HG02623 (cell line): ENCODE results near the gene CAPN3.
"Not testable (repeated sequence)": the region's sequence is repeated elsewhere in the genome, so short reads cannot be mapped to it uniquely, and the experiment has no call there.

ENCODE experiments used
- ATAC-seq: cut with Tn5 transposase; IDR thresholded peaks from one replicate; pipeline ENCODE4 v1.9.1; 2021; ENCODE audit warnings: moderate library complexity; ENCODE audit not compliant: unreplicated experiment

The CAPN3 gene

DNA sequence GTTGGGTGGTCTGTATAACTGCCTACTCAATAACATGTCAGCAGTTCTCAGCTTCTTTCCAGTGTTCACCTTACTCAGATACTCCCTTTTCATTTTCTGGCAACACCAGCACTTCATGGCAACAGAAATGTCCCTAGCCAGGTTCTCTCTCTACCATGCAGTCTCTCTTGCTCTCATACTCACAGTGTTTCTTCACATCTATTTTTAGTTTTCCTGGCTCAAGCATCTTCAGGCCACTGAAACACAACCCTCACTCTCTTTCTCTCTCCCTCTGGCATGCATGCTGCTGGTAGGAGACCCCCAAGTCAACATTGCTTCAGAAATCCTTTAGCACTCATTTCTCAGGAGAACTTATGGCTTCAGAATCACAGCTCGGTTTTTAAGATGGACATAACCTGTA lies at the start of gene CAPN3:
Gene CAPN3, plus strand, starts transcription at position 253 of the 400 bp plus-strand sequence. CDS start 305 bp downstream, outside the sequence.
- ATAC-seq: no peak

DNA sequence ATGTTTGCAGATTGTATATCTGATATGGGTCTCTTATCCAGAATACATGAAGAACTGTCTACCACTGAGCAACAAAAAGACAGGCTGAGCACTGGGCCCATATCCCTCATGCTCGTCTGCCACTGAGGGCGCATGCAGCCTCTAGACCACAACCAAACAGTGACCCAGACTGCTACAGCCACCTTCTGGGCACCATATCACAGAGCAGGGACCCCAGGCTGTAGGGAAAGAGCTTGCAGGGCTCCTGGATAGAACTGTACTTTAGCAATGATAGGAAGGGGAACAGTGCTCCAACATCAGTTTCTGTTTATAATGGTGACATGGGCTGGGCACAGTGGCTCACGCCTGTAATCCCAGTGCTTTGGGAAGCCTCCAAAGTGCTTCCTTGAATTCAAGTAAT lies 45.8 kb upstream of the CAPN3 start:
- ATAC-seq: no peak

DNA sequence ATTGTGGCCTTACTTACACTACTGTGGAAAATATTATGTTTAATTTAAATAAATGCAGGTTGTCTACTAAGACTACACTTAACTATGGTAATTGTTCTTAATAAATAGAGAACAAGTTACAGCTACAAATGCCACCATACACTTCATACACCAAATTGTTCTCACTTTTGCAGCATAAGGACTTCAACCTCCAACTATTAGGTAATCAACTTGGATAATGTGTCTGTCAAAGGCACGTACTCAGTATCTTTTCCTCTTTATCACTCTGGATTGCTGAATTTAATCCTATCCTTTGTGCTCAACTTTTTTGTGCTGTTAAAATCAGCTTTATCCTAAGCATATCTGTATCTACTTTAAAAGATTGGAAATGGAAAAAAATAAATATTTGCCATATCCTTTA lies 44.5 kb upstream of the CAPN3 start:
- ATAC-seq: no peak

DNA sequence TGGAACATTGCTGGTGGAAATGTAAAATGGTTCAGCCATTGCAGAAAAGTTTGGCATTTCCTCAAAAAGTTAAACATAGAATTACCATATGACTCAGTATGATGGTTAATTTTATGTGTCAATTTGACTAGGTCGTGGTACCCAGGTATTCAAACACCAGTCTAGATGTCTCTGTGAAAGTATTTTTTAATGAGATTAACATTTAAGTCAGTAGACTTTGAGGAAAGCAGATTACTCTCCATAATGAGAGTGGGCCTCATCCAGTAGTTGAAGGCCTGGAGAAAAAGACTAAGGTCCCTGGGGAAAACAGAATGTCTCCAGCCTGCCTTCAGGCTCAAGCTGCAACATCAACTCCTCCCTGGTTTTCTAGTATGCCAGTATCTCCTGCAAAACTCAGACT lies 43.8 kb upstream of the CAPN3 start:
- no peak for ATAC-seq

DNA sequence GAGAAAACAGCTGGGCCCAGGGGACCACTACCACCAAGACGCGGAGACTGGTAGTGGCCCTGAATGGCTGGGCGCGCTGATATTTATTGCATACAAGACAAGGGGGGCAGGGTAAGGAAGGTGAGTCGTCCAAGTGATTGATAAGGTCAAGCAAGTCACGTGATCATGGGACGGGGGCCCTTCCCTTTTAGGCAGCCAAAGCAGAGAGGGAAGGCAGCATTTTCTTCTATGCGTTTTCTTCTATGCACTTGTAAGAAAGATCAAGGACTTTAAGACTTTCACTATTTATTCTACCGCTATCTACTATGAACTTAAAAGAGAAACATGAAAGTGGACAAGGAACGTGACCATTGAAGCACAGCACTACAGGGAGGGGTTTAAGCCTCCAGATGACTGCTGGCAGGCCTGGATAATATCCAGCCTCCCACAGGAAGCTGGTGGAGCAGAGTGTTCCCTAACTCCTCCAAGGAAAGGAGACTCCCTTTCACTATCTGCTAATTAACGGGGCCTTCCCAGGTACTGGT lies 43.0 kb upstream of the CAPN3 start:
- not testable (repeated sequence) for ATAC-seq

DNA sequence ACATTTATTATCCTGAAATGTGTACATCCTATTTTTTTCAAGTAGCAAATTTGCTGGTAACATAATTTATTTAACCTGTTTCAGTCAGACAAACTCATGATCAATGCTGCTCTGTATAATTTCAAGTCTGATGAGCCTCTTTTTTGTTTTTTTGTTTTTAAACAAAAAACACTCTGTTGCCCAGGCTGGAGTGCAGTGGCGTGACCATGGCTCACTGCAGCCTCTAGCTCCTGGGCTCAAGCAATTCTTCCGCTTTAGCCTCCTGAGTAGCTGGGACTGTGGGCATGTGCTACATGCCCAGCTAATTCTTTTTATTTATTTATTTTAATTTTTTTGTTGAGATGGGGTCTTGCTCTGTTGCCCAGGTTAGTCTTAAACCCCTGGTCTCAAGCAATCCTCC lies 40.1 kb upstream of the CAPN3 start:
- no peak for ATAC-seq

DNA sequence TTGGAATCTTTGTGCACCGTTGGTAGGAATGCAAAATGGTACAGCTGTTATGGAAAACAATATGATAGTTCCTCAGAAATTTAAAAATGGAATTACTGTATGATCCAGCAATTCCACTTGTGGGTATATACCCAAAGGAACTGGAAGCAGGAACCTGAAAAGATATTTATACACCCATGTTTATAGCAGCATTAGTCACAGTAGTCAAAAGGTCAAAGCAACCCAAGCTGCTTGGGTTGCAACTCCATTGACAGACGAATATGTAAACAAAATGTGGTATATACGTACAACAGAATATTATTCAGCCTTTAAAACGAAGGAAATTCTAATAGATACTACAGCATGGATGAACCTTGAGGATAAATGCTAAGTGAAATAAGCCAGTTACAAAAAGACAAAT lies 35.0 kb upstream of the CAPN3 start:
- ATAC-seq: no peak

DNA sequence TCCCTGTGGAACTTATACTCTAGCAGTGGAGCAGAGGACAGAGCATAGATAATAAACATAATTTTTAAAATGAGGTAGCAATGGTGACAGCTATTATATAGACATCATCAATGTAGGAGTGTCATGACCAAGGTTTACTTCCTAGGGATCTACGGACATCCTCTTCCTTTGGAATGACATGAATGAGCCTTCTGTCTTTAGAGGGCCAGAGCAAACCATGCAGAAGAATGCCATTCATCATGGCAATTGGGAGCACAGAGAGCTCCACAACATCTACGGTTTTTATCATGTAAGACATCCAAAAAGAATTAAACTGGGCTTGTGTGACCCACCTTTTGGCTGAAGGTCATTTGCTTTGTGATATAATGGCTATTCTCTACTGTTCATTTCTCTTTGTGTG lies 30.1 kb upstream of the CAPN3 start:
- no peak for ATAC-seq

DNA sequence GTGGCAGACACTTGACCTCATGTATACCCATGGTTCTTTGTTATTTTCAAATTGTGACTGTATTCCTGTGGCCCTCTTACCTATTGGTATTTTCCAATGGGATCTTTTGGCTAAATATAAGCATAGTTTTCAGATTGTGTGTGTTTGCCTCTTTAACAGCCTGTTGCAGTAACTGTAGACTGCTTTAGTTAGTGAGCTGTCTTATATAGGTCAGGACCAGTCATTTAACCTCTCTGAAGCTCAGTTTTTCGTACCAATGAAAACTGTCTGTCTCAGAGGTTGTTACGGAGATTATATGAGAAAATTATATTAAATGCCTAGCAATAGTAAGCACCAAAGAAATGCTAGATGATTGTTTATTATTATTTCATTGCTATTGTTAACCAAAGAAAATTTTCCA lies 29.3 kb upstream of the CAPN3 start:
- ATAC-seq: no peak

DNA sequence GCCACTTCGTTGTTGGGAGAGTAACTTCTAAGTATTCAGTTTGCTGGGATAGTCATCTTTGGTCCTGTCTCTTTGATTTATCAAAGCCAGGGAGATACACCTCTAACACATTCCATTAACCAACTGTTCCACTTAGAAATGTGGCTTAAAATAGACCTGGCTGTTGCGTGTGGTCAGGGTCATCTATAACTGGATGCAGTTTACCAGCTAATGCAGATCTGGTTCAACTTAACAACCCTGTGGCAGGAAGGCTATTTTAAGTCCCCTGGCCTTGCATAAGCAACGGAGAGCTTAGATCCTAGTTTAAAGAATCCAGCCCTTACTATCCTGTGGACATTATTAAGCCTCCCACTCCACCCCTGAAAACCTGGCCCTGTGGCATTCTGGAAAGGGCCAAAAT lies 28.1 kb upstream of the CAPN3 start:
- no peak for ATAC-seq

DNA sequence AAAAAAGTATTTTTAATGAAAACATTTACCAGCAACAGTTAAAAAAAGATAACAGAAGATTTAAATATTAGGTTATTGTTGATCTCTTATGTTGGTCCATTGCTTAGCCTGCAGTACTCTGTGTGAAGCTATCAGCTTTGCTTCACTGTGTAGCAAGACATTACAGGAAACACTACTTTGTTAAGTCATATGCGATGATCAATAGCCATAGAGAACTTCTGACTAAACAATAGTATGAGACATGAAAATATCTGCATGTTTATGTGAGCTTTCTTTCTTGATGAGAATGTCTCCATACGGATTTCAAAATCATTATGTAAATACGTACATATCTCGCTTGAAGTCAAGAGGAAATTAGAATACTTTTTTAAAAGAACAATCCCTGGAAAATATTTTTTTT lies 27.0 kb upstream of the CAPN3 start:
- no peak for ATAC-seq

DNA sequence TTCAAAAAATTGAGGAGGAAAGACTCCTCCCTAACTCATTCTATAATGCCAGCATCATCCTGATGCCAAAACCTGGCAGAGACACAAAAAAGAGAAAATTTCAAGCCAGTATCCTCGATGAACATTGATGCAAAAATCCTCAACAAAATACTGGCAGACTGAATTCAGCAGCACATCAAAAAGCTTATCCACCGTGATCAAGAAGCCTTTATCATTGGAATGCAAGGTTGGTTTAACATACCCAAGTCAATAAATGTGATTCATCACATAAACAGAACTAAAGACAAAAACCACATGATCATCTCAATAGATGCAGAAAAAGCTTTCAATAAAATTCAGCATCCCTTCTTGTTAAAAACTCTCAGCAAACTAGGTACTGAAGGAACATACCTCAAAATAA lies 24.2 kb upstream of the CAPN3 start:
- ATAC-seq: no peak

DNA sequence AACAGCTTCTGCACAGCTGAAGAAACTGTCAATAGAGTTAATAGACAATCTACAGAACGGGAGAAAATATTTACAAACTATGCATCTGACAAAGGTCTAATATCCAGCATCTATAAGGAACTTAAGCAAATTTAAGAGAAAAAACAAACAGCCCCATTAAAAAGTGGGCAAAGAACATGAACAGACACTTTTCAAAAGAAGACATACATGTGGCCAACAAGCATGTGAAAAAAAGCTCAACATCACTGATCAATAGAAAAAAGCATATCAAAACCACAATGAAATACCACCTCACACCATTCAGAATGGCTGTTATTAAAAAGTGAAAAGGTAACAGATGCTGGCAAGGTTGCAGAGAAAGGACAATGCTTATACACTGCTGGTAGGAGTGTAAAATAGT lies 22.7 kb upstream of the CAPN3 start:
- not testable (repeated sequence) for ATAC-seq

DNA sequence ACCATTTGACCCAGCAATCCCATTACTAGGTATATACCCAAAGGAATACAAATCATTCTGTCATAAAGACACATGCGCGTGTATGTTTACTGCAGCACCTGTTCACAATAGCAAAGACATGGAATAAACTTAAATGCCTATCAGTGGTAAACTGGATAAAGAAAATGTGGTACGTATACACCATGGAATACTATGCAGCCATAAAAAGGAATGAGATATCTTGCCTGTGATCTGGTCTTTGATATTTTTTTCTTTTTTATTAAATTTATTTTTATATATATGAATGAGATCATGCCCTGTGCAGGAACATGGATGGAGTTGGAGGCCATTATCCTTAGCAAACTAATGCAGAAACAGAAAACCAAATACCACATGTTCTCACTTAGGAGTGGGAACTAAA lies 22.2 kb upstream of the CAPN3 start:
- not testable (repeated sequence) for ATAC-seq

DNA sequence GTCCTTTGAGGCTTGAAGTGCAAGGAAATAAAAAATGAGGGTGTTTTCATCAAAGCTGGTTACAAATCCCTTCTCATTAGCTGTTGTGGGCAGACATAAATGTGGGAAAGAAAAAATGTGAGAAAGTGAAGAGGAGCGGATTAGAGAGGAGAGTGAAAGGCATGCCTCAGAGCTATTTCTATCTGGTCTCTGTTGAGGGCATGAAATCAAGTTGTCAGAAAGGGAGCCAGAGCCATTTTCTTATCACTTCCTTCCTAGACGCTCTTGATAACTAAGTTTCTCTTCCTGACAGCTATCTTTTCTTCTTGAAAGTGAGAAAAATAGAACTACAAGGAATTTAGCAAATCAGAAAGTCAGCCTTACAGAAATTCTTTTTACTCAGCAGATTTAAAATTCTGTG lies 20.8 kb upstream of the CAPN3 start:
- ATAC-seq: no peak

DNA sequence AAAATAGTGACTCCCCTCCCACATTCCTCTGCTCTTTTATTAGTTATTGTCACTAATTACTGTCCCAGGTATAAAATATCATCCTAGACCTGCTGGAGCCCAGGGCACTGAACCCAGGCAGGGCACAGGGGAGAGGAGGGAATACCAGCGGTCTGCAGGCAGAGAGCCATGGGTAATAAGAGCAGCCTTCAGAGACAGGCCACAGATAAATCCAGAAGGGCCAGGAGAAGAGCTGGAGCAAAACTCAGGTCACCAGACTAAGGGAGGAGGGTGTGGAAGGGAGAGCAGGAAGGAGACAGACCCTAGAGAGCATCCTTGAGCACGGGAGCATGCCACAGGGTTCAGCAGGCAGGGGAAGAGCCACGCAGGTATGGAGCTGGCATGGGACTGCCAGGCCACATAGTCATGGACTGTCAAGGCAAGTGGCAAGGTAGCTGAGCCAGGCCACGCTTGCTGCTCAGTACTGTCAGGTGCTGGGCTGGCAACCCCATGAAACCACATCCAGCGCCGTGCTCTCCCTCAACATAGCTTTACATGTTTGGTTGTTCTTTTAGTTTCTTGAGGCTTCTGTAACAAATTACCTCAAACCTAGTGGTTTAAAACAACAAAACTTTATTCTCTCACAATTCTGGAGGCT lies 15.6 kb upstream of the CAPN3 start:
- no peak for ATAC-seq

DNA sequence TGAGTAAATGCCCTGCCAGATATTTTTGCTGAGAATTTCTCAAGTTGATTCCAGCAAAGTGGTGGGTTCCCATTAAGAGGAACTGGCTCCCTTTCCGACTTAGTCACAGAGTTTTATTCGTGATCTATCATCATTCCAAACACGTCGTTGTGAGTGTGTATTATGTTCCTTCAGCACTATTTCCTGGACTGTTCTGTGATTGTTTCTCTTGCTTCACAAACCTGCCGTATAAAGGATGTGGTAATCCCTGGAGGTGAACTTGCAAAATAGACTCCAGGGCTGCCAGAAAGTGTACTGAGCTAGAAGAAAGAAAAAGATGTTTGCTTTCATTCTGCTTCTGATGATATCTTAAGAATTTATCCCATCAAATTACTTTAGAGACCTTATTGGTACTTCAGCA lies 14.5 kb upstream of the CAPN3 start:
- ATAC-seq: no peak

DNA sequence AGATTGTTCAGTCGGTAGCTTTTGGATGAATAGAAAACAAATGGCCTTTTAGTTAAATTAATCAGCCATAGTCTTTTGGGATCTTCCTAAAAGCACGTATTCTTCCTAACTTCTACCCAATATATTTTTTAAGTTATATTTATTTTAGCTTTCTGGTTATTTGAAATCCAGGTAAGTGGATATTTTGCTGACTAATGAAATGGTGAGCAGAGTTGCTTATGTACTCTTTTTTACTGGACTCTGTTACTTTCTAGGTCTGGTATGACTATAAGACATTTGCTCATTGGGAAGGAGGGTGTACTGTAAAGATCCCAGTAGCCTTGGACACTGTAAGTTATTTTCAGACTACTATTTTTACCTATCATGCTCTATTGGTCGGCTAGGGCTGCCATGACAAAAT lies 13.8 kb upstream of the CAPN3 start:
- ATAC-seq: no peak

DNA sequence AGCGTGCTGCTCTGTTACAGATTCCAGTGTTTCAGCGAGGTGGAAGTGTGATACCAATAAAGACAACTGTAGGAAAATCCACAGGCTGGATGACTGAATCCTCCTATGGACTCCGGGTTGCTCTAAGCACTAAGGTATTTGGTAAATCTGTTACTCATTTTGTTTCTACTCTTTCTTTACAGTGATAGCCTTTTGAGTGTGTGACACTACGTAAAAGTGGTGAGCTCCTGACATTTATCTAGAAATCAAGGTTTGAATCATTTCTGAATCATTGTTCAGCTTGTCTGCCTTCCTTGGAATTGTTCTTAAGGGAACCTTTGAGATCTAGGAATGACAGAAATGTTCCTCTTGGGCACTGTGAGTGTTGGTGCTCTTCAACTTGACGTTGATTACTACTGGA lies 11.2 kb upstream of the CAPN3 start:
- no peak for ATAC-seq

DNA sequence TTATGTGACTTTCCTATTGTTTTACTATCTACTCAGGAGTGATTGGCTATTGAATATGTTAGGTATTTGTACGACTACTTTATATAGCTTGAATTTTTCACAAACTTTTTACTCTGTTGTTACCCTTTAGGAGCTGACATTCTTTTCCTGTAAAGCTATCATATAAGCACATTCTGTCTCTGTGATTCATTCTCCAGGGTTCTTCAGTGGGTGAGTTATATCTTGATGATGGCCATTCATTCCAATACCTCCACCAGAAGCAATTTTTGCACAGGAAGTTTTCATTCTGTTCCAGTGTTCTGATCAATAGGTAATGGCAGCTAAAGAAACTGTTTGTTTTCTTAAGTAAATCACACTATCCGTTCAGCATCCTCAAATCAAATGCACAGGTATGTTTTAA lies 10.1 kb upstream of the CAPN3 start:
- no peak for ATAC-seq

DNA sequence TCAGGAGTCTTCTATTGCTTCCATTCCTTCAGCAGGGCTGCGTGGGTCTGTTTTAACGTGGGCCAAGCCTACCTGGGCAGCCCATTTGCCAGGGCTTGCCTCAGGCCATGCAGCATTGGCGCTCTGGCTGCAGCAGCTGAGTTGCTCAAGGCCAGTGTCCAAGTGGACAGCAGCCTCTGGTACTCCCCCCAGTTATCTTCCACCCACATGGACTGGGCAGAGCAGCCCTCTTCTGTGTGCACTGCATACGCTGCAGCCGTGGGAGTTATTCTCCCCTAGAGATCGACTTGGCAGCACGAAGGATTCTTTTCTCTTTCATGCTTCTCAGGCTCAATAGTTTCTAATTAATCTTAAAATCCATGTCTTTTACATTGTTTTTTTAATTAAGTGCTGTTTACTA lies 6.9 kb upstream of the CAPN3 start:
- no peak for ATAC-seq

DNA sequence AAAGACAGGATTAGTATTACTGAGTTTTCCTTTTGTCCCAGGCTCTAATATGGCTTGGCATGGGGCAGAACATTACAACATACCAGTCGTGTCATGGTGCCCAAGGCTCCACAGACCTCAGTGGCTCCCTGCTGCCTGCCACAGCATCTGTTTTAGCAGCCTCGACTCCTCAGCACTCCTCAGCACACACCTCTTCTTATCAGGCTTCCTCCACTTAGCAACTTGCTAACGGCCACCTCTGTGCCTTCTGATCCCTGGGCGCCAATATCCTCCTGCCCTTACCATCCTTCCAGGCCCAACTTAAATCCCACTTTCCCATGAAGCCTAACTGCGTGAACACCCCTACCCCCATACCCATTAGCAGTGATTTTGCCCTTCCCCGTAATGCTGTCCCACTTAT lies 6.2 kb upstream of the CAPN3 start:
- no peak for ATAC-seq

DNA sequence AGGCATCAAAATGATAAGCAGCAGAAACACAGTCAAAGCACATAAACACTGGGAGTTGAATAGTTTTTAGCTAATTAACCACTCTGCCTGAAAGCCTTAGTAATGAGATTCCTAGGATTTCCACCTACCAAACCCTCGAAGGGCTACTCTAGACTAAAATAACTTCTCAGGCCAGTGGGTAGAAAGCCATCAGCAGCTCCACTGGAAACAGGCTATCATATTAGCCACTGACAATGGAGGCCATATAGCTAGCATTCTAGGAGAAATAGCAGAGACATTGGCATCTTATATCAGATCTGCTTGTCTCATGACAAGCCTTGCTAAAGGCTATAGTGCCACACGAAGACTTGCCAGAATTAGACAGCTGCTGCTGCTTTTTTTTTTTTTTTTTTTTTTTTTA lies 4.5 kb upstream of the CAPN3 start:
- ATAC-seq: no peak
